GM21723 (cell line): Measurements from ENCODE around the gene ASB14.

Experiments used
- ATAC-seq: cut with Tn5 transposase; IDR thresholded peaks from one replicate; pipeline ENCODE4 v1.9.1; 2021; ENCODE audit warnings: mild to moderate bottlenecking, moderate library complexity; ENCODE audit not compliant: unreplicated experiment

Gene ASB14

DNA sequence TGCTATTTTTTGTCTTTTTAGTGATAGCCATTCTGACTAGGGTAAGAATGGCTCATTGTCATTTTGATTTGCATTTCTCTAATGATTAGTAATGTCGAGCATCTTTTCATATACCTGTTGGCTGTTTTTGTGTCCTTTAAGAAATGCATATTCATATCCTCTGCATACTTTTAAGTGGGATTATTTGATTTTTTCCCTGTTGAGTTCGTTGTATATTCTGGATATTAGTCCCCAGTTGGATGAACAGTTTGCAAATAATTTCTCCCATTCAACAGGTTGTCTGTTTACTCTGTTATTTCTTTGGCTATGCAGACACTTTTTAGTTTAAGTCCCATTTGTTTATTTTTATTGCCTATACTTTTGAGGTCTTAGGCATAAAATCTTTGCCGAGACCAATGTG lies 30.6 kb downstream of the ASB14 start:
- ATAC-seq = no peak

DNA sequence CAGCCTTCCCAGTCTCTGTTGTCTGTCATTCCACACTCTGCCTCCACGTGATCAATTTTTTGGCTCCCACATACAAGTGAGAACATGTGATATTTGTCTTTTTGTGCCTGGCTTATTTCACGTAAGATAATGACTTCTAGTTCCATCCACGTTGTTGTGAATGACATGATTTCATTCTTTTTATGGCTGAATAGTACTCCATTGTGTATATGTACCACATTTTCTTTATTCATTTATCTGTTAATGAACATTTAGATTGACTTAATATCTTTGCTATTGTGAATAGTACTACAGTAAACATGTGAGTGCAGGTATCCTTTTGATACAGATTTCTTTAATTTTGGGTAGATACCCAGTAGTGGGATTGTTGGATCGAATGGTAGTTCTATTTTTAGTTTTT lies 31.4 kb downstream of the ASB14 start:
- ATAC-seq = no peak

DNA sequence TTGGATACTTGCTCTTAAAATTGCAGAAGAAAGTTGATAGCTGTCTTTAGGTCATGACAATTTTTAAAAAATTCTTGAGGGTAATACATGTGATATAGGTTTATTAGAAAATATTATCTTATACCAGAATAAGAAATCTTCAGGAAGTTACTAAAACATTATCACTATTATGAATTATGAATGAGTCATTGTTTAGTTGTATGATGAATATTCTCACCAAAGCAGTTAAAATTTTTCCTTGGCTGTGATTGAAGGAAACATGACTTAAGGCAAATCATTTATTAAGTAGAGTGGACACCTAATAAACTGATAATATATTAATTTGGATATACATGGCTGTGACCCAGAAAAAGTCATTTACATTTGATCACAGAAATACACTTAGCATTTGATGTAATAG lies 34.8 kb downstream of the ASB14 start:
- ATAC-seq = no peak

DNA sequence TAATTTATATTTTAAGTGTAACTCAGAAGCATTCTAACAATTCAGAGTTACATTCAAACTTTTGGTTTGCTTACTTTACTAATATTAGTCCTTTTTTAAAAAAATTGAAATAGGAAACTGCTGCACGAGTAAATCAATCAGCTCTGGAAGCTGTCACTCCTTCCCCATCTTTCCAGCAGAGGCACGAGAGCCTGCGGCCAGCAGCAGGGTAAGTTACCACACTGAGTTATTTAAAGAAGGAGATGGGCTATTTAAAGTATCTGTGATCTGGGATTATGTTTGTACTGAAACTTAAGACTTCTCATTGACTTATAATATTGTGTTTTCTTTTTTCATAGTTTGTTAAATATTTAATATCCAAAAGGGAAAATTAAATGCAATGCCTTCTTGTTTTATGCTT lies 35.6 kb downstream of the ASB14 start:
- ATAC-seq = no peak

DNA sequence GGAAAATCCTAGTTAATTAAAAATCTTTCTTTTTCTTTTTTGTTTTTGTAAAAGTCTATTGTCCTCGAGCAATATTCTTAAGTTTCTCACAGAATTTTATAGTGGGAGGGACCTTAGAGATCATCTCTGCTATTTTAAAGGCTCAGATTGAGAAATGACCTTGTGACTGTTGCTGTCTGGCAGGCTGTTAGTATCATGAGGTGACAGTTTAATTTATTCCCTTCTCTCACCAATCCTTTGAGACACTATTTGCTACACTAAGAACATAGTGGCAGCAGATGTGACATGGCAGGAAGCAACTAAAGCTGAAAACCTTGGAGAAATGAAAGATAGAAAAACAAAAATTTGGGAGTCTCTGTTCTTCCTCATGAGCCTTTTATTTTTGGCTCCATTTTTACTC lies 40.1 kb downstream of the ASB14 start:
- no peak for ATAC-seq

DNA sequence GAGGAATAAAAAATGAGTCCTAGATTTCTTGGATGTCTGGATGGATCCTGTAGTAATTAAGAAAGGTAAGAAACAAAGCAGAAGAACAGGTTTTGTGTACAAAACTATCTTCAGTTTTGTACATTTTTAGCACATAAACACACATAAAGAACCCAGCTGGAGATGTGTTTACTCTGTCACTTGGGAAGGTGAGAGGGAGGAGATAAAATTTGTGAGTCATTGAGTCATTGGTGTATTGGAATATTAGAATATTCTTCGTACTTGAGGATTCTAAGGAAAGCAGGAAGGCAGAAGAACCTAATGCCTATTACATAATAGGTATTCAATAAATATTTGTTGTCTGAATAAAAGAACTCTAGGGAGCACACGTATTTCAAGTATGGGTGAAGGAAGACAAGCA lies 47.5 kb downstream of the ASB14 start:
- no peak for ATAC-seq

DNA sequence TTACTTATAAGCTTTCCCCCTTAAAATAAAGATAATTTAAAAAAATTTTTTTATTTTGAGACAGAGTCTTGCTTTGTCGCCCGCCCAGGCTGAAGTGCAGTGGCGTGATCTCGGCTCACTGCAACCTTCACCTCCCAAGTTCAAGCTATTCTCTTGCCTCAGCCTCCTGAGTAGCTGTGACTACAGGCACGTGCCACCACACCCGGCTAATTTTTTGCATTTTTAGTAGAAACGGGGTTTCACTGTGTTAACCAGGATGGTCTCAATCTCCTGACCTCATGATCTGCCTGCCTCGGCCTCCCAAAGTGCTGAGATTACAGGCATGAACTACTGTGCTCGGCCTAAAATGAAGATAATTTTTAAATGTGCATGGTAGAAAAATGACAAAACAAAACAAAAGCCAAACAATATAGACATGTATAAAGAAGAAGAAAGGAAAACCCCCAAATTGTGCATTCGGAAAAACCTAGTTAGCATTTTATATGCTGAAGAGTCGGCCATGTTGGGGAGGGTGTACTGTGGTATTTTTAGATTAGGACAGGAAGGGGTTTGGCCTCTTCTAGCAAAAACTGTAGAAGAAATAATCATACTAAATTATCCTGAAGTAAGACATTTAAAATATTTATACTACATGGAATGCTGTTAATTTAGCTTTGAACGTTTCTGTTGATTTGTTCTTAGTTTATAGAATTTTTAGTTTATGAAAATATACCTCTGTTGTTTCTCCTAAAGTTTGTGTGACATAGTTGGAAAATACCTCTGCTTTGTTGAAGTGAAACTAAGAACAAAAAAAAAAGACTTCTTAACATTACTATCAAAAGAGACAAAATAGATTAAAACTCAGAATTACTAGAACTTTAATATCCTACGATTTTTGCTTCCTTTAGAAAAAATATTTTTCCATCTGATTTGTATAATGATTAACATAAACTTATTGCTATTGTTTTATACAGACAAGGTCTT lies 57.6 kb downstream of the ASB14 start:
- ATAC-seq = no peak

DNA sequence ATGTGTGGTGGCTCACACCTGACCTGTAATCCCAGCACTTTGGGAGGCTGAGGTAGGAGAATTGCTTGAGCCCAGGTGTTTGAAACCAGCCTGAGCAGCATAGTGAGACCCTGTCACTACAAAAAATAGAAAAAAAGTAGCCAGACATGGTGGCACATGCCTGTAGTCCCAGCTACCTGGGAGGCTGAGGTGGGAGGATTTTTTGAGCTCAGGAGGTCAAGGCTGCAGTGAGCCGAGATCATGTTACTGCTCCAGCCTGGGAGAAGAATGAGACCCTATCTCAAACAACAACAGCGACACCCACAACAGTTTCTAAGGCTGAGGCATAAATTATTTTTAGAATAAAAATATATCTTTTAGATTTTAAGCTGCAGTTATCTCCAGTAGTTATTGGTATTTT lies 58.7 kb downstream of the ASB14 start:
- ATAC-seq = no peak

DNA sequence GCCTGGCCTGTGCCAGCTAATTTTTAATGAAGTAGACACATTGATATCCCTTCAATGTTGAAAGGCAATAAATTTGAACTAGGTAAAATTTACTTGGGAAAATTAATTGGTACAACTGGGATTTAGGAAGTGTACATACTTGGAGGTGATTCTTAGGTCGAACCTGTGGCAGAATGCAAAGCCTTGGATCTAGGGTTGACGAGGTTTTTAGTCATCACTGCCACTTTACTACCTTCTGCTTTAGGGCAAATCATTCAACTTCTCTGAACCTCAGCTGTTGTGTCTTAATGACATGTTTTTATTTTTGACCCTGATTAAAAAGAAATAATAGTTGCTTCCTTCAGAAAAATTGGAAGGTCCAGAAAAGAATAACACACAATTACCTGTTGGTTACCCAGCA lies 62.5 kb downstream of the ASB14 start:
- no peak for ATAC-seq

DNA sequence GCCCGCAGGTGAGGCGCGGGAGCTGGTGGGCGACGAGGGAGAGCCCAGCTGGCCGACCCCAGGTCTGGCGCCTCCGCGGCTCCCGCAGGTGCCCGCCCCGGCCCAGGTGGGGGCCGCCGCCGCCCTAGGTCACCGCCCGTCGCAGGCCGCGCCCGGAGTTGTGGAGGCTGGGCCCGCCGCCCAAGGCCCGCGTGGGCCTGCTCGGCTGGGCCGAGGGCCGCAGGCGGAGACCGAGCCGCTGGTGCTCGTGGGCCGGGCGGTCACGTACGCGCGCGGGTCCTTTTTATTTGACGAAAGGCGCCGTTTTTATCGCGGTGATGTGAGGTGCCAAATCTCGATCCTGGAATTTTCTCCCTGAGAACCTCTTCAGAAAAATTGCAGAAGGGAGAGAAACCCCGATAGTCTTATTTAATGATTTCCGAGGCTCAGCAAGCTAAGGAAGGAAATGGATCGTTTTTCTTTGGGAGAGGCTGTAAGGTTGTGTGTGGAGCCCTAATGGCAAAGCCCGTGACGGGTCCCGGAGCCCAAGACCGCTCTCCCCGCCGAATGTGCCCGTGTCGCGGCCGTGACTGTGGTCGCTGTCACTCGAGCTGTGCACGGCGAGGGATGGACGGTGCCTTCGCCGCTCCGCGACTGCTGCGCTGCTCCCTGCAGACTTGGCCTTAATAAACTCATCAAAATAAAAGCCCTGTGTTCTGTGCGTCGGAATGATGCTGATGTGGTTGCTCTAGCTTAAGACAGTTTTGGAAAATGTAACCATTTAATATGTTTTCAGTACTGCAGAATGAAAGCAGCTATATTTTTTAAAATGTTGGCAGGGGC lies 64.3 kb downstream of the ASB14 start:
- peak; percentile 48 for ATAC-seq

DNA sequence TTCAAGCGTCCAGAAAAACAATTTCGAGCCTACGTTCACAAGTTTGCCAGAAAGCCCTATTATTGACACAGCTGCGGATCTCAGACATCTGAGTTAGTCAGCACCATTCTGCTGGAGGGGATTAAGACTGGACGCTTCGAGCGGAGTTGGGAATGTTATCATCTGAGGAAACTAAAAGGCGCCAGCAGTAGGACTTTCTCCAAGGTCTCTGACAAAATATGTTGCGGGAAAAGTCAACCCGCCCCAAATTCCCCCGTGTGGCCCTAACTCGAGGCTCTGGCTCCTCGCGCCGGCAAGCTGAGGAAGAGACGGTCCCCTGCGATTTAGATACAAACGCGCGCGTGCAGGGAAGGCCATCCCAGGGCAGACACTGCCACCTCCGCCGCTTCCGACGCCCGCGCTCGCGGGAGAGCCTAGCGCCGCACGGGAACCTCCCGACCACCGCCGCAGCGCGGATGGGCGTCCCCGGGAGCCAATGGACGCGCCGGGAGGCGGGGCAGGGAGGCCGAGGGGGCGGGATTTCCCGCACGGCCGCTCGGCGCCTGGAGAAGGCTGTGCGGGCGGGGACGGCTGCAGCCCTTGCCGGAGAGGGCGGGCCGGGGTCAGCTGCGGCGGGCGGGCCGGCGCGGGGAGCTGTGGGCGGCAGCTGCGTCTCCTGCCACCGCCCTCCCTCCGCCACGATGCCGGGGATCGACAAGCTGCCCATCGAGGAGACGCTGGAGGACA lies 65.1 kb downstream of the ASB14 start, which contains the start of gene APPL1:
APPL1 (plus strand) TSS at position 526 of the 726 bp plus-strand sequence; CDS start at position 681, 155 bp downstream.
- peak; percentile 87 for ATAC-seq

DNA sequence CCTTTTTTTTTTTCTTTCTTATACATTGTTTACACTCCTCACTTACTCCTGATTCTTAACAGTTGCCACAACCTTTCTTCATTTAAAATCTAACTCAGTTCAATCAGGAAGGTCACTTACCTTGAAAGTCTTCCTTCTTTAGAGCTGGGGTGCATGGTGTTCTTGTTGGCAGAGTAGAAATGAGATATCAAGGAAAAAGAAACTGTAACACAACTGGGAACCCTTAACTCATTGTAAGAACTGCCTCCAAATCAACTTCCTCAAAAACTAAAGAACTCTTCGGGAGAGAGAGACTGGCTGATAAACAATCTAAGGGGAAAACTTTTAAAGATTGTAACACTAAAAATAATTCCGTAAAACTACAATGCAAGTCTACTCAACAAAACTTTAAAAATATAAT lies 66.3 kb downstream of the ASB14 start:
- ATAC-seq = no peak

DNA sequence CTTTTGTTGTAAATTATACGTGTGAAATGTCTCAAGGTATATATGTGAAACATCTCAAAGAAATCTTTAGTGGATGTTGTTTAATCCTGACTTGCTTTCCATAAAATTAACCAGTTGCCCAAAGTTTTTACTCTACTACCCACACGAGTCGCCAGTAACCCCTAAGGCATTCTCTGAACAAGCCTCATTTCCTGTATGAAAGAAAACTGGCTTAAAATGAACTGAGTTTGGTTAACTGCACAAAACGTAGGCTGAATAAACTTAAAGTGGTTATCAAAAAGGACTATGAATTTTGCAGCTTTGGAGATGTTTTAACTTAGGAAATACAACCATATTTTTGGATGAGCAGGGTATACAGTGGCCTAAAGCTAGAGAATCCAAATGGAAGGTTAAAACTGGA lies 67.6 kb downstream of the ASB14 start:
- ATAC-seq = no peak

DNA sequence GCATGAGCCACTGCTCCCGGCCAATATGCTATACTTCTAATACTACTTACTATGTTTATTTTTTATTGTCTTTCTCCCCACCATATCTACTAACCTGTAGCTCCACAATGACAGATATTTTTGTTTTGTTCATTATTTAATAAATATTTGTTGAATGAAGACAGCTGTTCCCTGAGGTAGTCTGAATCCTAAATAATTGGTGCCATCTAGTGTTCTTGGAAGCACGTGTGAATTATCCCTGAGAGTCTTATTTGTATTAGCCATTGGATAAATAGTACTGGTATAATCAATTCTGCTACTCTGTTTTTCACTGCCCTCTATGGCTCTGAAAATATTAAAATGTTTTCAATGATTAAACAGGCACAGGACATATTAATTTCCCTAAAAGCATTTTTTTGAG lies 70.6 kb downstream of the ASB14 start:
- no peak for ATAC-seq
